Left lung (tissue), 10 donors: ENCODE measurements around the gene TBX3. TPM values are rescaled to one million over a fixed set of nuclear protein-coding genes. Genes with fewer than 3 reads are reported as not detected.
A peak's percentile ranks its signal among the peaks of the same experiment; 100 is the strongest.

Source experiments
- ATAC-seq: fragments of 200-7000 bp; cut with Tn5 transposase; one replicate; pipeline ENCODE4 v1.9.1; 2020; ENCODE audit warnings: moderate library complexity
- DNase-seq, 4 donors: peaks; one replicate each; pipeline ENCODE4 v3.0.0-alpha.2; 2013 to 2020
- H3K27ac ChIP-seq, 2 donors: fragments of 200-600 bp; sonication (generic) in 1 of 2; one replicate each; pipeline versions ENCODE4 v1.5.0 to v1.8.0; 2020 to 2021
- H3K27me3 ChIP-seq, 2 donors: fragments of 200-600 bp; sonication (generic) in 1 of 2; one replicate each; pipeline versions ENCODE4 v1.5.0 to v1.8.0; 2020 to 2021
- H3K36me3 ChIP-seq, 2 donors: fragments of 200-600 bp; sonication (generic) in 1 of 2; one replicate each; pipeline versions ENCODE4 v1.5.0 to v1.8.0; 2020 to 2021
- H3K4me1 ChIP-seq, 2 donors: fragments of 200-600 bp; one replicate each; pipeline ENCODE4 v1.8.0; 2021
- H3K4me3 ChIP-seq, 2 donors: fragments of 200-600 bp; sonication (generic) in 1 of 2; one replicate each; pipeline versions ENCODE4 v1.5.0 to v1.8.0; 2020 to 2021; ENCODE audit warnings: mild to moderate bottlenecking in 1 of 2
- H3K9me3 ChIP-seq, 2 donors: fragments of 200-600 bp; sonication (generic) in 1 of 2; one replicate each; pipeline versions ENCODE4 v1.5.0 to v1.8.0; 2020 to 2021
- intact Hi-C, 2 donors: fragments of 100-400 bp; cut with DNase I; formaldehyde crosslinking; loops; one replicate each; pipeline versions ENCODE4 v1.11.2 to v1.14.2; 2022
- polyA plus RNA-seq, 6 donors: library from polyadenylated mRNA; unstranded; fragments of 120-200 nt; gene quantifications; one replicate each; pipeline ENCODE4 v1.2.1, GENCODE V29; 2013; ENCODE audit not compliant: insufficient read length in 6 of 6
- total RNA-seq, 2 donors: library from RNA; stranded (reverse); fragmentation: NEBNext Ultra II Directional; extraction: Animal tissue kit (Norgen Biotek cat#: 25700); gene quantifications; one replicate each; pipeline ENCODE4 v1.2.1, GENCODE V29; 2021
- TF ChIP-seq, protein P1 (sequence below), 2 donors: fragments of 200-600 bp; sonication (generic) in 1 of 2; IDR thresholded peaks; one replicate each; pipeline versions ENCODE4 v1.5.0 to v1.8.0; 2021; ENCODE audit warnings: antibody characterized with exemption in 2 of 2
- donor health status: DM: no; HTN: yes; CAD: no.
- donor health status: DM: no; HTN: no; CAD: no.

The TBX3 gene
- total and polyA plus RNA-seq, 8 donors: 28.3 to 109 (median 104) TPM

DNA sequence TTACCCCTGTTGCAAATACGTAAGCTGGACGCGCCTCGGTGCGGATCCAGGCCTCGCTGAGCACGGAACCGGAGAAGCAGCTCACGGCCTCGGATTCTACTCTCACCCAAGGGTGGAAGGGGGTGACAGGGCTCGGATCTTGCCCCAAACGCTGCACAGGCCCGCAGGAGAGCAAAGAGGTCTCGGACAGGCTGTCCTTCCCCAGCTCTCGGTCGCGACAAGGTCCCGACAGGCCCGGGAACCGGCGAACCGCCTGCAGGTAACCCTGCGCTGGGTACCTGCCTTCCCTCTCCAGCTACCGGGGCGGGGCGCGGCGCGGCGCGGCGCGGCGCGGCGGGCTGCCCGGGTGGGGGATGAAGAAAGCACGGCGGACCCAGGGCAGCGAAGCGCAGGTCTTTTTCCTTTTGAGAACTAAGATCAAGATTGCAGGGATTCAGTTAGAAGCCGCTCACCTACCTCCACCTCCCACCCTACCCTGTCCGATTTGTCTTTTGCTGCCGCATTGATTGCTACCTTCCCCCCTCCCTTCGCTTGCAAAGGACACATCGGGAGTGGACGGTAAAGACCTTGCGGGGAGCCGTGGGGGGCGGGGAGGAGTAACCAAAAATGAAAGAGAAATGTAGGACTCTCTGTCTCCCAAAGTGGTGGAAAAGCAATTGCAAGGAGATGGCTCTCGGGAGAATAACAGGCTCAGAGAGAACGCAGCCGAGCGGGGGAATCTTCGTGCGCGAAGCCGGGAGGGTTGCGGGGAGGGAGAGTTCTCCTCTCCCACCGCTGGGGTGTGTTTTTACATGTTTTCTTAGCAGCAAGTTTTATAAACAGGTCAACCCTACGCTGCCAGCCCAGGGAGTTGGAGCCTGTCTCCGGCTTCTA, 8.4 kb upstream of the TBX3 start:
- peak in 2 of 4 donors; percentile 60 to 72 for DNase-seq
- H3K4me1 ChIP-seq: no peaks in the 10 kb centered on the region
- no peaks in the 10 kb centered on the region for H3K36me3 ChIP-seq
- ATAC-seq: peak; percentile 27
- intact Hi-C loops: no loop called here
- H3K27me3 ChIP-seq: peaks cover 32 to 100% of the 10 kb centered on the region in 2 donors
- TF ChIP-seq, protein P1, sequence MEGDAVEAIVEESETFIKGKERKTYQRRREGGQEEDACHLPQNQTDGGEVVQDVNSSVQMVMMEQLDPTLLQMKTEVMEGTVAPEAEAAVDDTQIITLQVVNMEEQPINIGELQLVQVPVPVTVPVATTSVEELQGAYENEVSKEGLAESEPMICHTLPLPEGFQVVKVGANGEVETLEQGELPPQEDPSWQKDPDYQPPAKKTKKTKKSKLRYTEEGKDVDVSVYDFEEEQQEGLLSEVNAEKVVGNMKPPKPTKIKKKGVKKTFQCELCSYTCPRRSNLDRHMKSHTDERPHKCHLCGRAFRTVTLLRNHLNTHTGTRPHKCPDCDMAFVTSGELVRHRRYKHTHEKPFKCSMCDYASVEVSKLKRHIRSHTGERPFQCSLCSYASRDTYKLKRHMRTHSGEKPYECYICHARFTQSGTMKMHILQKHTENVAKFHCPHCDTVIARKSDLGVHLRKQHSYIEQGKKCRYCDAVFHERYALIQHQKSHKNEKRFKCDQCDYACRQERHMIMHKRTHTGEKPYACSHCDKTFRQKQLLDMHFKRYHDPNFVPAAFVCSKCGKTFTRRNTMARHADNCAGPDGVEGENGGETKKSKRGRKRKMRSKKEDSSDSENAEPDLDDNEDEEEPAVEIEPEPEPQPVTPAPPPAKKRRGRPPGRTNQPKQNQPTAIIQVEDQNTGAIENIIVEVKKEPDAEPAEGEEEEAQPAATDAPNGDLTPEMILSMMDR (IDR thresholded peaks at IDR 0.05): no peak
- no peaks in the 10 kb centered on the region for H3K9me3 ChIP-seq
- peak overlapping the region; percentile 7 to 28 for H3K27ac ChIP-seq
- peak overlapping the region; percentile 18 to 21 for H3K4me3 ChIP-seq

DNA sequence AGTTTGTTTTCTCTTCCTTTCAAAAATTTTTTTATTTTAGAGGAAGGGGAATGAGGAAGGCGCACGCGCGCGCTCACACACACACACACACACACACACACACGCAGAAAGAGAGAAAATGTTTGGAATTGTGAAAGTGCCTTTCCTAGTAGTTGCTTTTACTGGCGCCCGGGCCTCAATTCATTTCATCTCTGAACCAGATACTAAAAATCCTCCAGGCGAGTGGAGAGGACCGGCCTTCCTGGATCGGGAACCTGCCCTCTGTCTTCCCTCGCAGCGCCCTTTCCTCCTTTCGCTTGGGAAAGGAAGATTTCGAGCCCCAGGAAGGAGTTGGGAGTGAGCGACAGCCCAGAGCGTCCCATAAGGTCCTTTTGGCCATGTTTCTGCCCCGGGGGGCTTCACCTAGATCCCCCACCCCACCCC, 7.8 kb upstream of the TBX3 start:
- H3K4me3 ChIP-seq: peak overlapping the region; percentile 18 to 21

GRCh38 chr12:114691196-114691595, 7.2 kb upstream of the TBX3 start:
- intact Hi-C loops: no loop called here
- Histone ChIP-seq H3K9me3 (no peaks in the 10 kb centered on the region), H3K27me3 (peaks cover 42 to 100% of the 10 kb centered on the region in 2 donors), H3K27ac (no peak overlapping the region), H3K4me3 (no peak overlapping the region), H3K4me1 (no peaks in the 10 kb centered on the region), H3K36me3 (no peaks in the 10 kb centered on the region)
- ATAC-seq: no peak
- no peak for DNase-seq
- TF ChIP-seq, protein P1 (IDR thresholded peaks at IDR 0.05): no peak

More for the DNA sequence above, 7.8 kb upstream of the TBX3 start:
- no peaks in the 10 kb centered on the region for H3K4me1 ChIP-seq
- H3K9me3 ChIP-seq: no peaks in the 10 kb centered on the region
- ATAC-seq: no peak
- TF ChIP-seq, protein P1 (IDR thresholded peaks at IDR 0.05): no peak
- DNase-seq: peak in 1 of 4 donors; percentile 45
- H3K36me3 ChIP-seq: no peaks in the 10 kb centered on the region
- peaks cover 38 to 100% of the 10 kb centered on the region in 2 donors for H3K27me3 ChIP-seq
- intact Hi-C loops: no loop called here
- peak overlapping the region; percentile 7 to 28 for H3K27ac ChIP-seq

DNA sequence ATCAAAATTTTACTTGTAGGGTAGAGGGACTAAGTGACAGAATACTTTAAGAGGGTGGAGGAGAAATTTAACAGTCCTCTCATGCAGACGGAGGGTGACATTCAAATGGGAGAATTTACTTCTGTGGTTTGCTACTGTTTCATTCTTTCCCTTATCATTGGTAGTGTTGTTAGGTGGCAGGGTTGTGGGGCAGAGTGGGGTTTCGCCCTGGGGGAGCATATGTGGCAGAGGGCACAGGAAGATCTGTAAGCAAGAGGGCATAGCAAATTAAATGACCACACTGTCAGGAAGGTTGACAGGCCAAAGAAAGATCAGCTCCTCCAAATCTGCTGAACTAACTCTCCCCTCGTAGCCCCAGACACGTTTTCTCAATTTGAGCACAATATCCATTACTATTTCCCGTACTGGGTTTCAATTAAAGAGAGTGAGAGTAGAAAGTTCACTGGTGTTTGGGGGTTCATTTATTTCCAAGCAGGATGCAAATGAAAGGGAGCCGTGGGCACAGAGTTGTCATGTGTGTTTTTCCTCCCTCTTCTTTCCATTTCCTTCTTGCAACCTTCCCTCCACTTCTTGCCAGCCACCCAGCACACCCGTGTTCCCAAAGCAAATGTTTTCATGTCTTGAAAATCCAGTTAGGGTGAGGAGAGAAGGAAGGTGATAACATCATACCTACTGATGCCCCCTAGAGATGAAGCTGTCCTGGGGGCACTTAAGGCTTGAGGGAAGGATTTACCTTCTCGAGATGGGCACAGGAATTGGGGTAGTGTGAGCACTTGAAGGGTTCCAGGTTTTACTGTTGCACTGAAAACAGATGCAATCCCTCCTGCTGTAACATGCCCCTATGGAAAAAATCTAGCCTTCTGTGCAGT, 6.5 kb upstream of the TBX3 start:
- no peaks in the 10 kb centered on the region for H3K4me1 ChIP-seq
- intact Hi-C loops: no loop called here
- H3K27me3 ChIP-seq: peaks cover 43 to 100% of the 10 kb centered on the region in 2 donors
- no peaks in the 10 kb centered on the region for H3K9me3 ChIP-seq
- ATAC-seq (no peak), DNase-seq (no peak)
- H3K36me3 ChIP-seq: no peaks in the 10 kb centered on the region
- H3K4me3 ChIP-seq: no peak overlapping the region
- H3K27ac ChIP-seq: no peak overlapping the region
- TF ChIP-seq, protein P1 (IDR thresholded peaks at IDR 0.05): no peak
